SW480 (cell line): ENCODE results near the gene RHOV.
A peak's percentile ranks its signal among the peaks of the same experiment; 100 is the strongest.

Experiments used
- DNase-seq: peaks from one replicate; pipeline ENCODE4 v3.0.0-alpha.2; 2016; ENCODE audit warnings: low spot score

Gene RHOV

DNA sequence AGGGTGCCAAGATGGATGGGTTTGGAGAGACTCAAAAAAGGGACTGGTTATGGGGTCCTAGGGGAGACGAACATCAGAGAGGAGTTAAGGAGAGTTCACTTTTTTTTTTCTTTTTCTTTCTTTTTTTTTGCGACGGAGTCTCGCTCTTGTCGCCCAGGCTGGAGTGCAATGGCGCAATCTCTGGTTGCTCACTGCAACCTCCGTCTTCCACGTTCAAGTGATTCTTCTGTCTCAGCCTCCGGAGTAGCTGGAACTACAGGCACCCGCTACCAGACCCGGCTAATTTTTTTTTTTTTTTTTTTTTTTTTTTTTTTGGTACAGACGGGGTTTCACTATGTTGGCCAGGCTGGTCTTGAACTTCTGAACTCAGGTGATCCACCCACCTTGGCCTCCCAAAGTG lies 29.0 kb downstream of the RHOV start:
- DNase-seq: no peak

DNA sequence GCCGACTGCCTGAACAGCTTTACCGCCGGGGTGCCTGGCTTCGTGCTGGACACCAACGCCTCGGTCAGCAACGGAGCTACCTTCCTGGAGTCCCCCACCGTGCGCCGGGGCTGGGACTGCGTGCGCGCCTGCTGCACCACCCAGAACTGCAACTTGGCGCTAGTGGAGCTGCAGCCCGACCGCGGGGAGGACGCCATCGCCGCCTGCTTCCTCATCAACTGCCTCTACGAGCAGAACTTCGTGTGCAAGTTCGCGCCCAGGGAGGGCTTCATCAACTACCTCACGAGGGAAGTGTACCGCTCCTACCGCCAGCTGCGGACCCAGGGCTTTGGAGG lies 29.4 kb downstream of the RHOV start:
- DNase-seq: no peak

DNA sequence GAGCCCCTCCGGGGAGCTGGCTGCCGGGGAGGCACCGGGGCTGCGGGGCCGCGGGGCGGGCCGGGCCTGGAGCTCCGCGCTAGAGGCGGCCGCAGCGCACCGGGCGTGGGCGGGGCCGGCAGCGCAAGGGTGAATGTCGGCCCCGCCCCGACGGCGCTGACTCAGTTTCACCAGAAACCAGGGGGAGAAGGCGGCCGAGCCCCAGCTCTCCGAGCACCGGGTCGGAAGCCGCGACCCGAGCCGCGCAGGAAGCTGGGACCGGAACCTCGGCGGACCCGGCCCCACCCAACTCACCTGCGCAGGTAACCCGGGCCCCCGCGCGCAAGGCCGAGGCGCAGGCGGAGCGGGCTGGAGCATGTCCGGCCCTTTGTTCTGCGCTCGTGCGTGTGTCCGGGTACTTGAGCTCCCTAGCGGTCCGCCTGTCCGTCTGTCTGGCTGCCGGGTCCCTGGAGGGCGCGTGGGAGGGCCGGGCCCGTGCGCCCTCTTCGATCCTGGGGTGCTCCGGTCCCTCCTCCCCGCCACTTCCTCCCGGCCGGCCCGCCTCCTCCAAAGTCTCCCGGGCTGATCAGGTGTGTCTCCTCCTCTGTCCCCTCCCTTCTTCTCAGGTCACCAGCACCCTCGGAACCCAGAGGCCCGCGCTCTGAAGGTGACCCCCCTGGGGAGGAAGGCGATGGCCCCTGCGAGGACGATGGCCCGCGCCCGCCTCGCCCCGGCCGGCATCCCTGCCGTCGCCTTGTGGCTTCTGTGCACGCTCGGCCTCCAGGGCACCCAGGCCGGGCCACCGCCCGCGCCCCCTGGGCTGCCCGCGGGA lies 29.9 kb downstream of the RHOV start, which contains the start of gene SPINT1:
TSS of gene SPINT1 (plus strand) at position 164 of the 811 bp plus-strand sequence. CDS start at position 671, 507 bp downstream.
- peak; percentile 67 for DNase-seq

DNA sequence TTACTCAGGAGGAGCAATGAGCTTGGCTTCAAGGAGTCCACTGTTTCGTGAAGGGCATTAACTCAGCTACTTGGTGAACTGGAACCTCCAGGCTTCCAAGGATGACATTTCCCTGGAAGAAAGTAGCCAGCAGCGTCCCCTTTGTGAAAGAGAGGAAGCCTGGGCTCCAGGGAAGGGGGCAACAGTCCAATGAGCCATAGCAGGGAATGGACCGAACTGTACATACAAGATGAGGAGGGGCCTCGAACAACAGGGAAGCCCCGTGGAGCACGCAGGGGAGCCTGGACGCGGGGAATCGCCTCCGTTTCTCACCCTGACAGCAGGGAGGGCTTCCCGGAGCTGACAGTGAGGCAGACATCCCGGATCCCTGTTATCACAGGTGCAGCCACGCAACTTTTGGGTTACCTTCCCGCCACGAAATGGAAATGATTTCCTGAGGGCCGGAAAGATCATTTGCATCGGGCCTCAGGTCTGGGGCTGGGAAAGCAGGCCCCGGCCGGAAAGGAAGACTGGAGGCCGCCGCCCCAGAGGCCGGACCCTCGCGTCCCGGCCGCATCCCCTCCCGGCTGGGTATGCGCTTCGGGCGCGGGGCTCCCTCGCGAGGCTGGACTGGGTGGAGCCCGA lies 30.7 kb downstream of the RHOV start:
- no peak for DNase-seq

DNA sequence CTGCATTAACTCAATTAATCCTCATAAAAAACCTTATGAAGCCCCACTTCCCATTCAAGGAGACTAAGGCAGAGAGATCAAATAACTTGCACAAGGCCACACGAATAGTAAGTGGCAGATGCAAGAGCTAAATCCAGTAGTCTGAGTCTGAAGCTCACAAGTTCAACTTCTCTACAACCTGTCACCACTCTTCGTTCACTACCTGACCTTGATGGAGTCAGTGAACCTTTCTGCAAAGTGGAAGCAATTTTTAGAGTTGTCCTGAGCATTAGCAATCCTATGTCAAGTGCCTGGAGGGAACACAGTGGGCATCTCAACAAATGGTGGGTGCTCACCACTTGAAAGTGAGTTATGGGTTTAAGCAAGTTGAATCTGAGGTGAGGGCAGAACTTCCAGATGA lies 32.3 kb downstream of the RHOV start:
- no peak for DNase-seq

DNA sequence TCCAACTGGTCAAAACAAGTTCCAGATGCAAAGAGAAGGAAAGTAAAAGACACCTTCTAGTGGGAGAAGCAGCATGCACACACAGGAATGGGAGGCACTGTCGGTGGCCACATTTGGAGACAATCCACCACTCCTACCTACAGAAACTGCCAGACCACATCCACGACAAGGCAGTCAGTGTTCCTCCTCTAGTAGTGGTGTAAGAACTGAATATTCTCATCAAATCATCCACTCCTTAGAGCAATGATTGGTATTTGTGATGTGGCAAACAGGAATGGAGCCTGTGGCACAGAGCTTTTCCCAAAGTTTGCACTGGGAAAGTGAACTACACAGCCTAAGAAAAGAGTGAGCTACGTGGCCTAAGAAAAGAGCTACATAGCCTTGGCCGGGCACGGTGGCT lies 35.3 kb downstream of the RHOV start:
- DNase-seq: no peak

DNA sequence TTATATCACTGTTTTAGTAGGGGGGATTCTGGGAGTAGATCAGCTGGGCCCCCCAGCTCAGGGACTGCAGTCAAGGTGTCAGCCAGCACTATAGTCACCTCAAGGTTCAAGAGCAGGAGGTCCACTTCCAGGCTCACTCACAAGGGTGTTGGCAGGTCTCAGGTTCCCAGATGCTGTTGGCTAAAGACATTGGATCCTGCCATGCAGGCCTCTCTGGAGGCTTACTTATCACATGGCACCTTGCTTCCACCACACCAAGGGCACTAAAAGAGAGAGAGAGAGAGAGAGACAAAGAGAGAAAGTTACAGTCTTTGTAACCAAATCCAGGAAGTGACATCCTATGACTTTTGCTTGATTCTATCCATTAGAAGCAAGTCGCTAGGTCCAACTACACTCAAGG lies 38.0 kb downstream of the RHOV start:
- no peak for DNase-seq

DNA sequence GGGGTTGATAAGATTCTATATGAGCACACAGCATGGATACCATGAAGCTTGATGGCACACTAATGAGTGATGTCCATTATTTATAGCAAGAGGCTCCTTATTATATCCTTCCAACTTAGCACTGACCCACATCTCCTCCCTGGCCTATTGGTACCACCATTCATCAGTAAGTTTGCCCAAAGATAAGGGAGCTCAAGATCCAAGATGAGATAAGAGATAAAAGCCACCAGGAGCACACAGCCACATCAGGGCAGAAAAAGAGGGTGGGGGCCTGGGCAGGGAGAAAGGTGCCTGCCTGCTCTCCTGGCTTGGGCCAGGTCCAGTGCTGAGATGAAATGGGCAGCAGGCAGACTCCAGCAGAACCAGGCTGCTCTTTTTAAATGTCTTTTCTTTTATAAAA lies 41.1 kb downstream of the RHOV start:
- DNase-seq: no peak

DNA sequence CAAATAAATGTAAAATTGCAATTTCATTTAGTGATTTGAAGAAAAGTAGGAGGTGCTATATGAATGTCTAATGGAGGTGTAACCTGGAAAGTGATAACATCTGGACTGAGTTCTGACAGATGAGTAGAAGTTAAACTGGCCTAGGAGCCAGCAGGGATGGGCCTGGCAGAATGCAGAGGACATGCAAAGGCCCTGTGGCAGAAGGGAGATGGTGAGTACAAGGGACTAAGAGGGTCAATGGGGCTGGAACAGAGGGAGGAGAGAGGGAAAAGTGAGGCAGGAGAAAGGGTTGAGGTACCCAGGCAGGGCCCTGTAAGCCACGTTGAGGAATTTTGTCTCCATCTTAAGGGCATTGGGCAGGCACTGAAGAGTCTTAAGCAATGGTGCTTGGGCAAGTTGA lies 42.2 kb downstream of the RHOV start:
- no peak for DNase-seq

DNA sequence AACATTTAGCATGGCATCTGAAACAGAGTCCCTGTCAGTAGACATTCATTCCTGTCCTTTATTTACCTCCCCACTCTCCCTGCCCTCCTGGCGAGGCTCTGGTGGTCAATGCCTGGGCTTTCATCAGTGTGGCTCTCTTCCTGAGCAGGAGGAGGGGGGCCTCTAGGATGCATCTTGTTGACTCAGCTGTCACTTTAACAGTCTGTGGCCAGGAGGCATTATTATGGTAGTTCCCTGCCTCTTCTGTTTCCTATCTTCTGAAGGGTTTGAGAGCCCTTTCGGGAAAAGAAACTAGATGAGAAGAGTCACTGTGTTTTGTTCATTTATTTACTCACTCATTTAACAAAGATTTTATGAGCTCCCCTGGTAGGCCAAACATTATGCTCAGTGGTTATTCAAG lies 43.1 kb downstream of the RHOV start:
- DNase-seq: no peak

DNA sequence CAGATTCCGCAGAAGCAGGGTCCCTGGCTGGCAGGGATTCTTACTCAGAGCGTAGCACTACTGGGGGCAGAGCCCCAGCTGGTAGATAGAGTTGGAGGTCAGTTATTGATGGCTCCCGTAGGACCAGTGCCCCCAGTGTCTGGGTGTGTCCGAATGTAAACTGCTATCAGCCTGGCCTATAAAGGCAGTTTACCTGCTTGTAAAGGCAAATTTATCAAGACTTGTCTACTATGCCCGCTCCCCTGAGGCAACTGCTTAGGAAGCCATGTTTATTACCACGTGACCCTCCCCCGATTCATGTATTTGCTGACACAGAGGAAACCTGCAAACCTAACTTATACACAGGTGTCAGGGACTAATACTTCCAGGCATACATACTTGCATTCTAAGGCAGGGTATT lies 44.9 kb downstream of the RHOV start:
- no peak for DNase-seq

DNA sequence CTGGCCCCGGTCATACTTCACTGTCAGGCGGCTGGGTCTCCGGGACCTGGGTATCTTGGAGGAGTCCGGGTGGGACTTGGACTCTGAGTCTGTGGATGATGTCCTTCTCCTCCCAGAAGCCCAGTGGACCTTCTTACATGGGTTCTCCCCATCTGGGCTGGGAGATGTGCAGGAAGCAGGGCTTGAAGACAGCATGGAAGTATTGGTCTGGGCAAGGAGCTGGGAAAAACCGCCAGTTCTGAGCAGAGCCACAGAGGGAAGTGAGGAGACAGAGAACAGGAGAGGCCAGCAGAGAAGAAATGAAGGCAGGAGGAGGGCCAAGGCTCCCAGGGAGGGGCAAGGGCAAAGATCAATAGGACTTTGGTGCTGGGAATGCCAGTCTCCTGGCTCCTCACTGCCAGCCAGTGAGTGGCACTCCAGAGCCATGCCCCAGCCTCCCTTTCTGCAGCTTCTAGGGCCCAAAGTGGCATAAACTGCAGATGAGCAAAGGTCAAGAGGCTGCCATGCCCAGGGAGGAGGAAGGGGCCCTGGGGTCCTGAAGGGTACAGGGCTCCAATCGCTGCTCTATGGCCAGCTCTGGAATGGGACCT lies 45.5 kb downstream of the RHOV start, which contains the start of gene PPP1R14D:
TSS of gene PPP1R14D (minus strand) at position 262 of the 590 bp plus-strand sequence. CDS start at position 195, 67 bp downstream.
- DNase-seq: no peak

DNA sequence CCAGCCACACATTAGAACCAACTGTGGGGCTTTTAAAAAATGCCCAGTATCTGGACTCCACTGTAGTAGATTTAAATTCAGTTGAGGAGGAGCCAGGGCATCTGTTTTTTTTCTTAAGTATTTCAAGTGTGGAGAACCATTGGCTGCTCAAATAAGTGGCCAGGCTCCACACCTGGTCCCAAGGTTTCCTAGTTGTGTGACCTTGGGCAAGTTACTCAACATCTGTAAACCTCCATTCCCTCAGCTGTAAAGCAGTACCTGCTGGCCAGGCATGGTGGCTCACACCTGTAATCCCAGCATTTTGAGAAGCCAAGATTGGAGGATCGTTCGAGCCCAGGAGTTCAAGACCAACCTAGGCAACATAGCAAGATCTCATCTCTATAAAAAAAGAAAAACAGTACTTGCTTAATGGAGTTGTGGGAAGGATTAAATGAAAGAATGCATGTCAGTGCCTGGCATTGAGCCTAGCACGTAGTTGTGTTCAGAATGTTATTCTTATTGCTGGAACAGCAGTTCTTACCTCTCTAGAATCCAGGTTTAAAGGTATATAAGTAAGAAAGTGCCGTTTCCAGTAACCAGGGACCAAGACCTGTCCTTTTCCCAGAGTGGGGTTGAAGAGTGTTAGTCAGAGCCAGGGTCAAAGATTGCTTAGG lies 47.5 kb downstream of the RHOV start:
- no peak for DNase-seq

DNA sequence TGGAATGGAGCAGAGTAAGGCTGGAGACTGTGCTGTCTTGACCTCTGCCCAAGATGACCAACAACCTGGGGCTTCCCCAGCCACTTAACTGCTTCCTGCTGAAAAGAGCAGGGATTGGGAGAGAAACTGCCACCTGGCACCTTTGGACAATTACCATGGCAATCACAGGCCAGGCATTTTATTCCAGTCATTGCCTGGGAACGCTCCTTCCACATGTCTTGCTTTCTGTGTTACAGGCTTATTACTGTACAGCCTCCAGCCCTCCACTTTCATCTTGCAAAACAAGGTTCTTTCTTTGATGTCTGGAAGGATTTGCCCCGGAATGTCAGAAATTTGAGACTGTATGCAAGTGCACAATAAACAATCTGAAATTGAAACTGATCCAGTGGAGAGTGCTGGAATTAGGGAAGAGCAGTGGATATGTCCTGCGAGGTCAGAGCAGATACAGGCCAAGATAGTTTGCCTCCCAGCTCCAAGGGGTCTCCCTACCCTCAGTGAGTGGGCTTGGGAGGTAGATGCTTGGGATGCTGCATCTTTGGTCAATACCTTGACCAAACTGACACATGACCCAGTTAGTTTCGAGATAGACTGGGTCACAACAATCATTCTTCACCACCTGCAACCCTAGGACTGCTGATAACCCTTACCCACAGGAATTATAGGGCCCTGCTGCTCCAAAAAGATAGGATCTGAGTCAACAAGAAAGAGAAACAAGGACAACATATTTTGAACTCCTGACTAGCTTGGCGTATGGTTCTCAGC lies 48.2 kb downstream of the RHOV start:
- DNase-seq: peak; percentile 79

DNA sequence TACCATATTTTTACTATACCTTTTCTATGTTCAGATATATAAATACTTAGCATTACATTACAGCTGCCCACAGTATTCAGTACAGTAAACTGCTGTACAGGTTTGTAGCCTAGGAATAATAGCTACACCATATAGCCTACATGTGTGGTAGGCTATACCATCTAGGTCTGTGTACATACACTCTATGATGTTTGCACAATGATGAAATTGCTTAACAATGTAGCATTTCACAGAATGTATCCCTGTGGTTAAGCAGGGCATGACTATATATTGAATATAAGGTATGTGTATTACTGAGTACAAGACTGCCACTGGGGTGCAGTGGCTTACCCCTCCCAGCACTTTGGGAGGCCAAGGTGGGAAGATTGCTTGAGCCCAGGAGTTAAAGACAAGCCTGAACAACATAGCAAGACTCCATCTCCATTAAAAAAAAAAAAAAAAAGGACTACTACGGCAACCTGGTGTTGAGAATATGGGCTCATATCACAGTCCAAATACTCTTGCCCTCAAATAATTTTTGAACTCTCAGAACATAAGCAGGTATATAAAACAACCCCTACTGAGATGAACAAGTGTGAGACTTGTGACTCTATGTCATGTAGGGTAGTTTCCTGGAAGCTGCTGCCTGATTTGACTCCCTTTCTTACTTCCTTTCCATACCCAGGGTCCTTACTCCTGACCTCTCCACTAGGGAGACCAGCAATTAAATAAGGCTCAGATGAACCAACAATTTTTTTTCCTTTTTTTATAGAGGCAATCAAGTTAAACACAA lies 50.3 kb downstream of the RHOV start:
- peak; percentile 41 for DNase-seq
